Heart left ventricle (tissue), 13 donors: ENCODE measurements around the gene LRFN3.

ENCODE experiments used
- CTCF ChIP-seq, 12 donors: fragments of 200-600 bp; sonication (generic) in 4 of 12; IDR thresholded peaks; one replicate each; pipeline versions ENCODE4 v1.5.0 to v1.8.0; 2018 to 2022; ENCODE audit warnings: antibody characterized with exemption in 12 of 12, mild to moderate bottlenecking in 5 of 12
- POLR2A ChIP-seq, 2 donors: fragments of 450-650 bp; IDR thresholded peaks; one replicate each; pipeline ENCODE4 v1.6.1; 2017; ENCODE audit warnings: antibody characterized with exemption in 2 of 2, mild to moderate bottlenecking in 2 of 2, moderate library complexity in 2 of 2
- donor health status: ischemic (EF 13 %, LVEDD 7.1; RV severe dilation, severe dysfunction).
- donor health status: DM: no; HTN: yes; CAD: no.
- donor health status: DM: no; HTN: no; CAD: no.
- donor health status: ischemic (EF 25% LVEDD 6.9; RV normal size, moderate dysfunction).
- donor health status: ischemic (EF 25% LVEDD 5.7; RV mildly dilated, moderate dysfunction).
- donor health status: ischemic (EF 35%, LVEDD 5.7; RV mildly dilated, moderate dysfunction).
- donor health status: nonischemic (EF 11% LVEDD 7.7; RV severe dilation, severe dysfunction).
- donor health status: DM: yes; HTN: yes; CAD: no.
- donor health status: PGD.
- donor health status: ischemic (EF 29% LVEDD 5.4; RV normal size, mild dysfunction).
- donor health status: nonischemic (EF 23%, LVEDD 6.1; RV moderate dilation, normal function).

GRCh38 chr19:35966771-35967170 lies 30.6 kb downstream of the LRFN3 start:
- TF ChIP-seq POLR2A (IDR thresholded peaks at IDR 0.05) (no peak), CTCF (IDR thresholded peaks at IDR 0.05) (no peak)
